Measurements from ENCODE around the gene TUBA8. TPM values are rescaled to one million over a fixed set of nuclear protein-coding genes. Genes with fewer than 3 reads are reported as not detected.

The TUBA8 gene
- polyA plus RNA-seq, 1 experiment: 2.7 TPM

GRCh38 chr22:18095101-18095805 is 15.4 kb upstream of the TUBA8 start:
- Histone ChIP-seq H3K27ac (ENCODE audit: low read depth, low read length) (no peak overlapping the region), H3K4me3 (ENCODE audit: low read depth, low read length) (no peak overlapping the region), H3K27me3 (ENCODE audit: control insufficient read depth, insufficient read depth, low read length) (no peaks in the 10 kb centered on the region), H3K9me3 (ENCODE audit: control insufficient read depth, insufficient read depth, low read length) (no peaks in the 10 kb centered on the region)
- CTCF ChIA-PET: interaction anchor here (0.6 to 2.4 kb wide), 2 partner anchors 19 to 55 kb away, joined by 5 to 8 read pairs; partner anchors contain the start of gene USP18
- no peak for TF ChIP-seq CTCF (IDR thresholded peaks at IDR 0.05; ENCODE audit: low read depth, low read length)
- no peak for DNase-seq (ENCODE audit: low read depth, low spot score)
- POLR2A ChIA-PET: no interaction called here

DNA sequence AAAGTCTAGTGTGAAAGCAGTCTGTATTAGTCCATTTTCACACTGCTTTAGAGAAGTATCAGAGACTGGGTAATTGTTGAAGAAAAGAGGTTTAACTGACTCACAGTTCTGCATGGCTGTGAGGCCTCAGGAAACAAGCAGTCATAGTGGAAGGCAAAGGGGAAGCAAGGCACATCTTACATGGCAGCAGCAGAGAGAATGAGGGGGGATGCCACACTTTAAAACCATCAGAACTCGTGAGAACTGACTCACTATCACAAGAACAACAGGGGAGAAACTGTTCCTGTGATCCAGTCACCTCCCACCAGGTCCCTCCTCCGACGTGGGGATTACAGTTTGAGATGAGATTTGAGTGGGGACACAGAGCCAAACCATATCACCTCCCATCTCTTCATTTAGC is 13.8 kb upstream of the TUBA8 start:
- Histone ChIP-seq H3K4me3 (ENCODE audit: low read depth, low read length) (no peak overlapping the region), H3K27ac (ENCODE audit: low read depth, low read length) (no peak overlapping the region), H3K27me3 (ENCODE audit: control insufficient read depth, insufficient read depth, low read length) (no peaks in the 10 kb centered on the region), H3K9me3 (ENCODE audit: control insufficient read depth, insufficient read depth, low read length) (no peaks in the 10 kb centered on the region)
- CTCF ChIA-PET: no interaction called here
- DNase-seq (ENCODE audit: low read depth, low spot score): no peak
- POLR2A ChIA-PET: interaction anchor here (1.1 kb wide), 1 partner anchor 14 kb away, joined by 4 read pairs; the partner anchor contains the start of gene TUBA8
- no peak for TF ChIP-seq CTCF (IDR thresholded peaks at IDR 0.05; ENCODE audit: low read depth, low read length)

GRCh38 chr22:18100781-18101180 is 9.8 kb upstream of the TUBA8 start:
- POLR2A ChIA-PET: no interaction called here
- CTCF ChIA-PET: no interaction called here
- H3K27me3 ChIP-seq (ENCODE audit: control insufficient read depth, insufficient read depth, low read length): no peaks in the 10 kb centered on the region
- no peak overlapping the region for H3K4me3 ChIP-seq (ENCODE audit: low read depth, low read length)
- TF ChIP-seq CTCF (IDR thresholded peaks at IDR 0.05; ENCODE audit: low read depth, low read length): no peak
- H3K27ac ChIP-seq (ENCODE audit: low read depth, low read length): no peak overlapping the region
- no peak for DNase-seq (ENCODE audit: low read depth, low spot score)
- no peaks in the 10 kb centered on the region; the same call in 1 of the 2 replicates for H3K9me3 ChIP-seq (ENCODE audit: control insufficient read depth, insufficient read depth, low read length)

- ChIA-PET POLR2A (no interaction called here), CTCF (no interaction called here)
- H3K27ac ChIP-seq (ENCODE audit: low read depth, low read length): no peak overlapping the region
- no peak overlapping the region for H3K4me3 ChIP-seq (ENCODE audit: low read depth, low read length)
- TF ChIP-seq CTCF (IDR thresholded peaks at IDR 0.05; ENCODE audit: low read depth, low read length): no peak
- peaks cover 2% of the 10 kb centered on the region; the same call in 1 of the 2 replicates for H3K9me3 ChIP-seq (ENCODE audit: control insufficient read depth, insufficient read depth, low read length)
- H3K27me3 ChIP-seq (ENCODE audit: control insufficient read depth, insufficient read depth, low read length): no peaks in the 10 kb centered on the region
- no peak for DNase-seq (ENCODE audit: low read depth, low spot score)
Measured at GRCh38 chr22:18101536-18101935, 9.1 kb upstream of the TUBA8 start.

- TF ChIP-seq CTCF (IDR thresholded peaks at IDR 0.05; ENCODE audit: low read depth, low read length): no peak
- CTCF ChIA-PET: interaction anchor here (0.5 kb wide), 1 partner anchor 43 kb away, joined by 4 read pairs; no protein-coding TSS in a partner anchor
- H3K9me3 ChIP-seq (ENCODE audit: control insufficient read depth, insufficient read depth, low read length): peaks cover 2% of the 10 kb centered on the region; the same call in 1 of the 2 replicates
- POLR2A ChIA-PET: no interaction called here
- no peak overlapping the region for H3K27ac ChIP-seq (ENCODE audit: low read depth, low read length)
- H3K27me3 ChIP-seq (ENCODE audit: control insufficient read depth, insufficient read depth, low read length): no peaks in the 10 kb centered on the region
- no peak for DNase-seq (ENCODE audit: low read depth, low spot score)
- no peak overlapping the region for H3K4me3 ChIP-seq (ENCODE audit: low read depth, low read length)
Measured at GRCh38 chr22:18103527-18104269, 6.9 kb upstream of the TUBA8 start.
